IMR-90 (cell line): Measurements from ENCODE around the gene MPV17. TPM values are rescaled to one million over a fixed set of nuclear protein-coding genes. Genes with fewer than 3 reads are reported as not detected.

Experiments used
- ATAC-seq: fragments of 200-7000 bp; cut with Tn5 transposase; 2 replicates; pipeline ENCODE4 v1.9.1; 2020; ENCODE audit warnings: low read depth, mild to moderate bottlenecking, moderate library complexity
- BruUV-seq: library from RNA; stranded (reverse); fragments of 400-500 nt; replicated peaks from 2 replicates; lab custom pipeline; 2021; lab: Mats Ljungman, UMichigan
- CTCF ChIA-PET: fragments of 300-600 bp; formaldehyde crosslinking; extraction: SDS; loops from one replicate; lab custom pipeline; 2021; ENCODE audit warnings: antibody characterized with exemption; lab: Yijun Ruan, JAX
- POLR2A ChIA-PET: fragments of 300-600 bp; sonication (Branson Sonifier 250); formaldehyde crosslinking; loops from one replicate; lab custom pipeline; 2022; ENCODE audit warnings: antibody characterized with exemption; ENCODE audit not compliant: unreplicated experiment; lab: Charles Lee
- DNase-seq: peaks from one replicate; pipeline ENCODE4 v3.0.0; 2013
- H2AFZ ChIP-seq: replicated peaks from 2 replicates; pipeline ENCODE3; 2013; ENCODE audit warnings: low read length, mild to moderate bottlenecking; ENCODE audit not compliant: poor library complexity
- H2AK5ac ChIP-seq: 2 replicates; pipeline ENCODE4 v1.6.1; 2013; ENCODE audit warnings: low read depth, low read length, inconsistent platforms
- H2AK9ac ChIP-seq: replicated peaks from 2 replicates; pipeline ENCODE3; 2013; ENCODE audit warnings: mild to moderate bottlenecking, low read depth, low read length, moderate library complexity; ENCODE audit not compliant: poor library complexity
- H2BK120ac ChIP-seq: 2 replicates; pipeline ENCODE4 v1.6.1; 2013; ENCODE audit warnings: low read depth, low read length, inconsistent platforms
- H2BK15ac ChIP-seq: 3 replicates; pipeline ENCODE4 v1.6.1; 2013; ENCODE audit warnings: low read depth, low read length, inconsistent platforms
- H2BK20ac ChIP-seq: 2 replicates; pipeline ENCODE4 v1.6.1; 2013; ENCODE audit warnings: low read depth, mild to moderate bottlenecking, inconsistent platforms, low read length, moderate library complexity
- H2BK5ac ChIP-seq: 2 replicates; pipeline ENCODE4 v1.6.1; 2013; ENCODE audit warnings: mild to moderate bottlenecking, low read depth, low read length, inconsistent platforms; ENCODE audit not compliant: poor library complexity, severe bottlenecking
- H3K14ac ChIP-seq: replicated peaks from 2 replicates; pipeline ENCODE4 v1.6.1; 2013; ENCODE audit warnings: low read depth, low read length, inconsistent platforms
- H3K18ac ChIP-seq: 2 replicates; pipeline ENCODE4 v1.6.1; 2013; ENCODE audit warnings: low read depth, low read length, control low read depth
- H3K23ac ChIP-seq: 2 replicates; pipeline ENCODE4 v1.6.1; 2013; ENCODE audit warnings: low read depth, low read length, inconsistent platforms
- H3K27ac ChIP-seq: 2 replicates; pipeline ENCODE4 v1.5.1; 2013; ENCODE audit warnings: mild to moderate bottlenecking, control low read depth, low read length; ENCODE audit not compliant: insufficient read depth
- H3K27me3 ChIP-seq: 2 replicates; pipeline ENCODE4 v1.6.1; 2013; ENCODE audit warnings: low read length; ENCODE audit not compliant: control insufficient read depth, insufficient read depth
- H3K36me3 ChIP-seq: 2 replicates; pipeline ENCODE4 v1.6.1; 2013; ENCODE audit warnings: low read length, mixed read lengths; ENCODE audit not compliant: control insufficient read depth, insufficient read depth
- H3K4ac ChIP-seq: 2 replicates; pipeline ENCODE4 v1.6.1; 2013; ENCODE audit warnings: low read depth, low read length, inconsistent platforms
- H3K4me1 ChIP-seq: 2 replicates; pipeline ENCODE4 v1.6.1; 2013; ENCODE audit warnings: low read length, mixed read lengths; ENCODE audit not compliant: control insufficient read depth, insufficient read depth
- H3K4me2 ChIP-seq: 2 replicates; pipeline ENCODE4 v1.6.1; 2013; ENCODE audit warnings: low read depth, mild to moderate bottlenecking, control low read depth, low read length, moderate library complexity
- H3K4me3 ChIP-seq: 2 replicates; pipeline ENCODE4 v1.5.1; 2013; ENCODE audit warnings: low read depth, mild to moderate bottlenecking, control low read depth, low read length, moderate library complexity; ENCODE audit not compliant: insufficient read depth
- H3K56ac ChIP-seq: 2 replicates; pipeline ENCODE4 v1.6.1; 2013; ENCODE audit warnings: low read length, inconsistent platforms; ENCODE audit not compliant: insufficient read depth; ENCODE audit errors: extremely low read depth
- H3K79me1 ChIP-seq, 2 experiments: 2 replicates each; pipeline ENCODE4 v1.6.1; 2013; ENCODE audit warnings: low read length in 2 of 2, inconsistent platforms in 1 of 2, low read depth in 1 of 2
- H3K9ac ChIP-seq: 2 replicates; pipeline ENCODE4 v1.6.1; 2013; ENCODE audit warnings: low read depth, low read length, control low read depth
- H3K9me1 ChIP-seq: 2 replicates; pipeline ENCODE4 v1.6.1; 2013; ENCODE audit warnings: low read length, inconsistent platforms; ENCODE audit not compliant: insufficient read depth
- H3K9me3 ChIP-seq: 2 replicates; pipeline ENCODE4 v1.6.1; 2013; ENCODE audit warnings: low read length; ENCODE audit not compliant: control insufficient read depth, insufficient read depth
- H4K20me1 ChIP-seq: 2 replicates; pipeline ENCODE4 v1.6.1; 2013; ENCODE audit warnings: low read length, inconsistent platforms; ENCODE audit not compliant: insufficient read depth
- H4K5ac ChIP-seq: 2 replicates; pipeline ENCODE4 v1.6.1; 2013; ENCODE audit warnings: mild to moderate bottlenecking, low read depth, low read length, control low read depth
- H4K8ac ChIP-seq, 2 experiments: 2 replicates each; pipeline ENCODE4 v1.6.1; 2013; ENCODE audit warnings: low read depth in 2 of 2, low read length in 2 of 2, control low read depth in 1 of 2, inconsistent platforms in 1 of 2
- H4K91ac ChIP-seq: 2 replicates; pipeline ENCODE4 v1.6.1; 2013; ENCODE audit warnings: low read depth, low read length, inconsistent platforms; ENCODE audit not compliant: insufficient read depth
- BHLHE40 ChIP-seq: fragments of 150-350 bp; IDR thresholded peaks from 2 replicates; pipeline ENCODE4 v1.6.1; 2016; ENCODE audit warnings: mild to moderate bottlenecking, low read depth, low read length
- CEBPB ChIP-seq: IDR thresholded peaks from 2 replicates; pipeline ENCODE4 v1.6.1; 2012; ENCODE audit warnings: low read depth, low read length, improper control_type of control experiment
- MAFK ChIP-seq: IDR thresholded peaks from 2 replicates; pipeline ENCODE4 v1.6.1; 2012; ENCODE audit warnings: low read depth, low read length, improper control_type of control experiment
- MAZ ChIP-seq: IDR thresholded peaks from 2 replicates; pipeline ENCODE4 v1.6.1; 2012; ENCODE audit warnings: low read depth, mild to moderate bottlenecking, low read length, improper control_type of control experiment, moderate library complexity, borderline replicate concordance
- MXI1 ChIP-seq: IDR thresholded peaks from 2 replicates; pipeline ENCODE4 v1.6.1; 2012; ENCODE audit warnings: low read depth, mild to moderate bottlenecking, low read length, moderate library complexity, borderline replicate concordance
- POLR2A ChIP-seq: IDR thresholded peaks from 2 replicates; pipeline ENCODE4 v1.6.1; 2012; ENCODE audit warnings: mild to moderate bottlenecking, low read depth, low read length
- RAD21 ChIP-seq: IDR thresholded peaks from 2 replicates; pipeline ENCODE4 v1.6.1; 2012; ENCODE audit warnings: low read length, improper control_type of control experiment
- RFX5 ChIP-seq: IDR thresholded peaks from 2 replicates; pipeline ENCODE4 v1.8.0; 2012; ENCODE audit warnings: low read depth, mild to moderate bottlenecking, low read length, moderate library complexity
- WGBS, 2 experiments: methylation state at CpG; one replicate each; pipeline versions ENCODE4 v1.1.5 to v1.1.7; 2013; ENCODE audit warnings: missing lambda C conversion rate in 2 of 2; ENCODE audit not compliant: insufficient read length in 1 of 2; ENCODE audit errors: extremely low coverage in 2 of 2; 5-methylcytosine and 5-hydroxymethylcytosine counted together
- dilution Hi-C: fragments of 300-500 bp; cut with HindIII; formaldehyde crosslinking; loops from one replicate; pipeline ENCODE4 v1.14.3; 2018; ENCODE audit warnings: low sequenced_read_pairs; ENCODE audit not compliant: unreplicated experiment
- in situ Hi-C: fragments of 300-500 bp; cut with MboI; formaldehyde crosslinking; loops from 3 replicates; pipeline ENCODE4 v1.14.3; 2019; ENCODE audit warnings: low sequenced_read_pairs, inconsistent platforms, mixed read lengths
- intact Hi-C: fragments of 100-400 bp; cut with micrococcal nuclease; formaldehyde crosslinking; loops from 2 replicates; pipeline ENCODE4 v1.10.0; 2022
- polyA plus RNA-seq, 3 experiments: library from polyadenylated mRNA; depleted of rRNA; stranded (reverse); fragments of >200 nt; gene quantifications; 2 replicates each; pipeline ENCODE4 v1.2.3, GENCODE V29; 2012; ENCODE audit warnings: low replicate concordance in 1 of 3
- total RNA-seq: library from RNA; depleted of rRNA; stranded (reverse); fragments of >200 nt; gene quantifications from 2 replicates; pipeline ENCODE4 v1.2.3, GENCODE V29; 2012
- TF ChIP-seq, protein P1 (sequence below): conservative IDR thresholded peaks from 2 replicates; pipeline ENCODE4 v1.5.1; 2012; ENCODE audit warnings: mild to moderate bottlenecking, low read depth, low read length, improper control_type of control experiment

The MPV17 gene
- total and polyA plus RNA-seq, 2 of the 4 experiments (the other 2 are of a cell fraction): 70.4 to 160 TPM

DNA sequence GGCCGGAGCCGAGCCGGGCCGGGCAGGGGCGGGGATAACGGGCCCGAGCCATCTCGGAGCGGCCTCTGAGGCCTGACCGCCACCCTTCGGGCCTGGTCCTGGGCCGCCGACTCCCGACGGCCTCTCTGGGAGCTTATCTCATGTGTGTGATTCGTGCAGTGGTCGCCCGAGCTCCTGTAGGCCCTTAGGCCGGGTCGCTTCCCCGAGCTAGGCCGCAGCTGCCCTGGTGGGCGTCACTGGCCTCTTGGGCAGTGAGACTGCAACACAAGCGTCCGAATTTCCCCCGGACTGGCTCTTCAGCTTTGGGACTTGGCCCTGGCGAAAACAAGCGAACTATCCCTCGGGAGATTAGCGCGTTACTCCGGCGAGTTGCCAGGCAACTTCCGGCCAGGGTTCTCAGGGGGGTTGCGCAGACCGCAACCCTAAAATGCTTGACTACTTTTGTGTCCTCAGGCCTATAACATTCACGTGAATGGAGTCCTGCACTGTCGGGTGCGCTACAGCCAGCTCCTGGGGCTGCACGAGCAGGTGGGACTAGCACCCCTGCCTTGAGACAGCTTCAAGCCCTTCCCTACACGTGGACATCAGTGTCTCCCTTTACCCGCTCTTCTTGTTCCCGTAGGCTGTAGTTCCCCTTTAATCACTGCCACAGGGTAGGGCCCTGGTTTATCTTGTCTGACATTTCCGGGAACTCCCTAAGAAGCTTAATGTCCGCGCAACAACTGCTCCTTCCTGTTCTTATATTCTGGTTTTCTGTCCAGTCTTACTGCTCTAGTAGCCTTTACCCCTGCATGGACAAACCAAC lies 48.1 kb upstream of the MPV17 start:
- Histone ChIP-seq H4K20me1 (peaks cover 16% of the 10 kb centered on the region; the same call in 1 of the 2 replicates), H3K4me2 (peak overlapping the region; percentile 97), H3K9me3 (no peaks in the 10 kb centered on the region), H3K4ac (peak overlapping the region; percentile 95), H3K36me3 (peaks cover 46% of the 10 kb centered on the region), H3K56ac (peak overlapping the region; percentile 88), H2BK5ac (peak overlapping the region; percentile 86), H3K9ac (peak overlapping the region; percentile 78), H3K4me1 (peaks cover 8% of the 10 kb centered on the region), H2BK120ac (peak overlapping the region; percentile 37), H3K23ac (peak overlapping the region; percentile 77), H3K79me1 (peaks cover 31 to 78% of the 10 kb centered on the region in 2 experiments), H2AK9ac (peak overlapping the region; percentile 98), H3K18ac (no peak overlapping the region; the same call in 1 of the 2 replicates), H3K4me3 (peak overlapping the region; percentile 71), H3K27ac (peak overlapping the region; percentile 84), H3K27me3 (no peaks in the 10 kb centered on the region), H4K91ac (peak overlapping the region; percentile 95), H2BK15ac (0 out of 3 replicates have a peak overlapping the region, but pooled peaks have one; percentile 15), H2BK20ac (no peak overlapping the region), H2AFZ (peak overlapping the region; percentile 98), H4K5ac (peak overlapping the region; percentile 44), H3K9me1 (peaks cover 5% of the 10 kb centered on the region; the same call in 1 of the 2 replicates), H4K8ac (peak overlapping the region; percentile 82 to 96), H3K14ac (peak overlapping the region; percentile 92), H2AK5ac (peak overlapping the region; percentile 98)
- 0% methylated on average over 32 of the region's 46 CpGs; no CpG with 5 or more reads in 1 of the 2 experiments for WGBS, 2 experiments
- CTCF ChIA-PET: no interaction called here
- TF ChIP-seq RFX5 (no peak), MAZ (no peak), CEBPB (no peak), BHLHE40 (no peak), POLR2A (no peak), MXI1 (peak; percentile 78; the same call in 1 of the 2 replicates), MAFK (no peak), RAD21 (no peak)
- TF ChIP-seq, protein P1, sequence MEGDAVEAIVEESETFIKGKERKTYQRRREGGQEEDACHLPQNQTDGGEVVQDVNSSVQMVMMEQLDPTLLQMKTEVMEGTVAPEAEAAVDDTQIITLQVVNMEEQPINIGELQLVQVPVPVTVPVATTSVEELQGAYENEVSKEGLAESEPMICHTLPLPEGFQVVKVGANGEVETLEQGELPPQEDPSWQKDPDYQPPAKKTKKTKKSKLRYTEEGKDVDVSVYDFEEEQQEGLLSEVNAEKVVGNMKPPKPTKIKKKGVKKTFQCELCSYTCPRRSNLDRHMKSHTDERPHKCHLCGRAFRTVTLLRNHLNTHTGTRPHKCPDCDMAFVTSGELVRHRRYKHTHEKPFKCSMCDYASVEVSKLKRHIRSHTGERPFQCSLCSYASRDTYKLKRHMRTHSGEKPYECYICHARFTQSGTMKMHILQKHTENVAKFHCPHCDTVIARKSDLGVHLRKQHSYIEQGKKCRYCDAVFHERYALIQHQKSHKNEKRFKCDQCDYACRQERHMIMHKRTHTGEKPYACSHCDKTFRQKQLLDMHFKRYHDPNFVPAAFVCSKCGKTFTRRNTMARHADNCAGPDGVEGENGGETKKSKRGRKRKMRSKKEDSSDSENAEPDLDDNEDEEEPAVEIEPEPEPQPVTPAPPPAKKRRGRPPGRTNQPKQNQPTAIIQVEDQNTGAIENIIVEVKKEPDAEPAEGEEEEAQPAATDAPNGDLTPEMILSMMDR: no peak
- DNase-seq: peak; percentile 53
- in situ Hi-C loops (no loop called here), intact Hi-C loops (loop anchor here (1.0 kb wide), 1 partner anchor 50 kb away; no protein-coding TSS in a partner anchor), dilution Hi-C loops (no loop called here)
- POLR2A ChIA-PET: no interaction called here
- BruUV-seq: no TSS peak
- ATAC-seq: peak; percentile 42
